ENCODE data around the gene UBE2D2. TPM values are rescaled to one million over a fixed set of nuclear protein-coding genes. Genes with fewer than 3 reads are reported as not detected.

The UBE2D2 gene
- total RNA-seq, 1 donor, result 71.8 TPM

DNA sequence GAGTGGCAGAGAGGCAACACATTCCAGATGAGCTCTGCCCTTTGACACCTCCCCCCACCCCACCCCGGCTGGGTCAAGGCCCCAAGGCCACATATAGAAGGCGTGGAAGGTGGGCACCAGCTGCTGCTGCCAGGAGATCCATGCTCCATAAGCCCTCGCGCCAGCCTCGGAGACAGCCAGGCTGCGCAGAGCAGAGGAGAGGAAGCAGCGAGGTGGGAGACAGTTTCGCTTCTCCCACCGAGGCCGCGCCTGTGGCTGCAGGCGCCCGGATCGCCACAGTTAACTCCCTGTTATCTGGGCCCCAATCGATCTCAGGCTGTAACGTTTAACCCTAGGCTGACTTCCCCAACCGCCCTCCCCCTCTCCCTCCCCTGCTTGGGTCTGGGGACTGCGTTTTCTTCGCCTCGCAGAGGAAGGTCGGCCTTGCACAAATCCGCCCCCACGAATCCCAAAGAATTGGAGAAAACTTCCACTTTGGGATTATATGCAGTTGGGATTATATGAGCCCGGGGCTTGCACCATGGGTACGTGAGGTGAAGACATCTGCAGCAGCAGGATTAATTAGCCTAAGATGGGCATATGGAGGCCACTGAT is 85.9 kb downstream of the UBE2D2 start:
- no peak overlapping the region for H3K4me3 ChIP-seq (ENCODE audit: low read depth, low read length)
- DNase-seq (ENCODE audit: low read depth), result no peak

DNA sequence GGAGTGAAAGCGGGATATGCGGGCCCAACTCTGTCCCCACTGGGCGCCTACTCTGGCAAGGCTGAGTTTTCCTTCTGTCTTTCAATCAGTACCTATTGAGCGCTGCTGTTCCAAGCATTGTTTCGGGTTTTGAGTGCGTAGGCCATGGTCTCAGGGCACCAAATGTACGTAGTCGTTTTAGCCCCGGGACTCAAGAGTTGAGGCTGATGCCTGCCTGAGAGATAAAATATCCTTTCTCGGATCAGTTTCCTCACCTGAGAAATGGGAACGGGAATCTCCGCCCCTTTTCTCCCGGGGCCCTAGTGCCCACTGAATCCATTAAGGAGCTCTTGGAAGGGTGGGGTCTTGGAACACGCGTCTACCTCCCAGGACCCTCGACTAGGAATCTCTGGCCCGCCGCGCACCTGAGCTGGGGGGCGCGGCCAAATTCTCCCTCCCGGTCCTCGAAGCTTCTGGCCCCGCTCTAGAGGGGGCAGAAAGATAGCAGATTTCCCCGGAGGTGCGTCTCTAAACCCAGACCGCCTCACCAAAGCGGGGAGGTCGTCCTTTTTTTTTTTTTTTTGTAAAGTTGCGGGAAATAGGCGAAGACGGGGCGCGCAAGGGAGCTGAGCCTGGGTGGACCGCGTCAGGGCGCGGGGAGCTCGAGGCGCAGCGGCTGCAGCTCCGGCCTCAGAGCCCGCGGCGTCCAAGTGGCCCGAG is 86.5 kb downstream of the UBE2D2 start:
- no peak for DNase-seq (ENCODE audit: low read depth)
- H3K4me3 ChIP-seq (ENCODE audit: low read depth, low read length), result peak overlapping the region; percentile 53
- TF ChIP-seq, protein P1, sequence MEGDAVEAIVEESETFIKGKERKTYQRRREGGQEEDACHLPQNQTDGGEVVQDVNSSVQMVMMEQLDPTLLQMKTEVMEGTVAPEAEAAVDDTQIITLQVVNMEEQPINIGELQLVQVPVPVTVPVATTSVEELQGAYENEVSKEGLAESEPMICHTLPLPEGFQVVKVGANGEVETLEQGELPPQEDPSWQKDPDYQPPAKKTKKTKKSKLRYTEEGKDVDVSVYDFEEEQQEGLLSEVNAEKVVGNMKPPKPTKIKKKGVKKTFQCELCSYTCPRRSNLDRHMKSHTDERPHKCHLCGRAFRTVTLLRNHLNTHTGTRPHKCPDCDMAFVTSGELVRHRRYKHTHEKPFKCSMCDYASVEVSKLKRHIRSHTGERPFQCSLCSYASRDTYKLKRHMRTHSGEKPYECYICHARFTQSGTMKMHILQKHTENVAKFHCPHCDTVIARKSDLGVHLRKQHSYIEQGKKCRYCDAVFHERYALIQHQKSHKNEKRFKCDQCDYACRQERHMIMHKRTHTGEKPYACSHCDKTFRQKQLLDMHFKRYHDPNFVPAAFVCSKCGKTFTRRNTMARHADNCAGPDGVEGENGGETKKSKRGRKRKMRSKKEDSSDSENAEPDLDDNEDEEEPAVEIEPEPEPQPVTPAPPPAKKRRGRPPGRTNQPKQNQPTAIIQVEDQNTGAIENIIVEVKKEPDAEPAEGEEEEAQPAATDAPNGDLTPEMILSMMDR (IDR thresholded peaks at IDR 0.05; ENCODE audit: insufficient read depth, low read length), result no peak

More for the DNA sequence above, 85.9 kb downstream of the UBE2D2 start:
- TF ChIP-seq, protein P1 (IDR thresholded peaks at IDR 0.05; ENCODE audit: insufficient read depth, low read length), result no peak

DNA sequence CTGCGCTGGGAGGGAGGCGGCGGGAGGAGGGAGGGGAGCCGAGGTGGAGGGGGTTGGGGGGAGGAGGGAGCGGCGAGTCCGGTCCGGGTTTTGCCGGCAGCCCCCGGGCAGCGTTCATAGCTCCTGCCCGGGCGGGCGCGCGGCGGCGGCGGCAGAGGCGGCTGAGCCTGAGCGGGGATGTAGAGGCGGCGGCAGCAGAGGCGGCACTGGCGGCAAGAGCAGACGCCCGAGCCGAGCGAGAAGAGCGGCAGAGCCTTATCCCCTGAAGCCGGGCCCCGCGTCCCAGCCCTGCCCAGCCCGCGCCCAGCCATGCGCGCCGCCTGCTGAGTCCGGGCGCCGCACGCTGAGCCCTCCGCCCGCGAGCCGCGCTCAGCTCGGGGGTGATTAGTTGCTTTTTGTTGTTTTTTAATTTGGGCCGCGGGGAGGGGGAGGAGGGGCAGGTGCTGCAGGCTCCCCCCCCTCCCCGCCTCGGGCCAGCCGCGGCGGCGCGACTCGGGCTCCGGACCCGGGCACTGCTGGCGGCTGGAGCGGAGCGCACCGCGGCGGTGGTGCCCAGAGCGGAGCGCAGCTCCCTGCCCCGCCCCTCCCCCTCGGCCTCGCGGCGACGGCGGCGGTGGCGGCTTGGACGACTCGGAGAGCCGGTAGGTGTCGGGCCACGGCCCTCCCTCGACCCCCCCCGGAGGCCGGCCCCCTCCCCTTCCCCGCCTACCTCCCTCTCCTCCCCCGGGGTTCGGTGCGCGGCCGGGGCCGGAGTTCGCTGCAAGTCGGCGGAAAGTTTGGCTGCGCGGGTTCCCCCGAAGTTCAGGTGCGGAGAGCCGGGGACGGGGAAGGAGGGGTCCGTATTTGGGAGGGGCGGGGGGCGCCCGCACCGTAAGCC is 87.3 kb downstream of the UBE2D2 start, which contains the start of gene CXXC5:
Gene CXXC5 (plus strand): TSS at position 145 of the 877 bp plus-strand sequence. CDS start 32,175 bp downstream, outside the sequence.
- peak within 1 kb of the TSS; percentile 84 for H3K4me3 ChIP-seq (ENCODE audit: low read depth, low read length)
- DNase-seq (ENCODE audit: low read depth), result peak; percentile 87
- TF ChIP-seq, protein P1 (IDR thresholded peaks at IDR 0.05; ENCODE audit: insufficient read depth, low read length), result no peak

DNA sequence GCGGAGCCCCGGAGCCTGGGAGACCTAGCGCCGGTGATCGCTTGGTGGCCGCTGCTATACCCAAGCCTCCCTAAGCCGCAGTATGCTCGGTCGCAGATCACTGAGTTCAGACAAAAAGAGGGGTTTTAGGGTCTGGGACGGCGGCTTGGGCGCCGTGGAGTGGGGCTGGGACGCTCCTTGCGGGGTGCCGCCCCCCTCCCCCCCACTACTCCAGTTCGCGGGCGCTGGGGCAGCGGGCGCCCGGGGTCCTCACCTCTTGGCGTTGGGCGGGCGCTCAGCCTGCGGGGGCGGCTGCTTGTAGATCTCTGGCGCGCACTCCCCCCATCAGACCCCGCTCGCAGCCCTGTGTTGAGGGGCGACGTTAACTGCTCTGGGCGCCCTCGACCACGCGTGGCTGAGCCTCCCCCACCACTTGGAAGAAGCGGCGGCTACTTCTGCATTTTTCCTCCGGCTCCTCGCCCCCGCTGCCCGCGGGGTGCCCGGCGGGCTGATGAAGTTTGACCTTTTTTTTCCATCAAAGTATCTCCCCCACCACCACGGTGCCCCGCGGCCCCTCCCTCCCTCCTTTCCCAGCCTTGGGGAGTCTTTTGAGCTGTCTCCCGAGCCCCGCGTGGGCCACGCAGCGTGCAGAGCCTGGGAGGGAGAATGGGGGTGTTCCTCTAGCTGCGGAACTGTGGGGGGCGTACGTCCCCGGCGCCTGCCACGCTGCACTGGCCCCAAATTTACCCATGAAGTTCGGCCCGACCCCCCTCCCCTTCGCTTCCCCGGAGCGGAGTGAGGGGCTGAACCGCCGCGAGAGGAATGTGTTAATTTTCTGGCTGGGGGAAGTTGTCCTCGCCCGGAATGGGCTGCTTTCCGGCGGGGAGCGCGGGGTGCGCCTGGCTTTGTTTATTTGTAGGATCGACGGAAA is 88.2 kb downstream of the UBE2D2 start:
- TF ChIP-seq, protein P1 (IDR thresholded peaks at IDR 0.05; ENCODE audit: insufficient read depth, low read length), result peak; percentile 0
- DNase-seq (ENCODE audit: low read depth), result no peak
- peak overlapping the region; percentile 84 for H3K4me3 ChIP-seq (ENCODE audit: low read depth, low read length)

DNA sequence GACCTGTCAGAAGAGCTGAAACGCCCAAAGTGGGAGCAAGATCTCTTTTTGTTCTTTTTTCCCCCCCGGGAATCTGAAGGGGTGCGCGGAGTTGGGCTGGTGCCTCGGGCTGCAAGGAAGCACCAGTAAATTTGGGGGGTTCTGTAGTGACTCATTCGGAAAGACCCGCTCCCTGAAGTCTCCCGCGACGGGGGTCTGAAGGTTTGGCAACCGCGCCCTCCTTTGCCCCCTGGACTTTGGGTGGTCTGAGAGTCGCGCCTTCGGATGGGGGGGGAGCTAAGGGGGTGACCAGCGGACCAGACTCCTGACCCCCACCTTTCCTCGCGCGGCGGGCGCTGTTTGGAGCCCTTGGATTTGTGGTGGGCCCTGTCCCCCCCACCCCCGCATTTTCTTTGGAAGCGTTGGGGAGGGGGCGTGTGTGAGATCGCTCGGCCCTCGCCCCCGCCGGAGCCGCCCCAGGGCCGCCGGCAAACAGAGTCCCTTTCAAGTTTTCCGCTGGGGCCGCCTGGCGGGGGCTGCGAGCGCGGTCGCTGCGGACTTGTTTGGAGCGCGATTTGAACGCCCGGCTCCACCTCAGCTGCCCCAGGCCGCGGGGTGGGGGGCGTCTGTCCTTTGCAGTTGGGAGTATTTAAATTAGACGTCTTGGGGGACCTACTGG is 89.0 kb downstream of the UBE2D2 start:
- DNase-seq (ENCODE audit: low read depth), result no peak
- TF ChIP-seq, protein P1 (IDR thresholded peaks at IDR 0.05; ENCODE audit: insufficient read depth, low read length), result peak; percentile 54
- peak overlapping the region; percentile 84 for H3K4me3 ChIP-seq (ENCODE audit: low read depth, low read length)

All from fibroblast of the aortic adventitia (primary cell).